Measurements from ENCODE around the gene CROT. TPM values are rescaled to one million over a fixed set of nuclear protein-coding genes. Genes with fewer than 3 reads are reported as not detected.

Gene CROT
- polyA plus RNA-seq, 1 donor: 9.3 TPM

DNA sequence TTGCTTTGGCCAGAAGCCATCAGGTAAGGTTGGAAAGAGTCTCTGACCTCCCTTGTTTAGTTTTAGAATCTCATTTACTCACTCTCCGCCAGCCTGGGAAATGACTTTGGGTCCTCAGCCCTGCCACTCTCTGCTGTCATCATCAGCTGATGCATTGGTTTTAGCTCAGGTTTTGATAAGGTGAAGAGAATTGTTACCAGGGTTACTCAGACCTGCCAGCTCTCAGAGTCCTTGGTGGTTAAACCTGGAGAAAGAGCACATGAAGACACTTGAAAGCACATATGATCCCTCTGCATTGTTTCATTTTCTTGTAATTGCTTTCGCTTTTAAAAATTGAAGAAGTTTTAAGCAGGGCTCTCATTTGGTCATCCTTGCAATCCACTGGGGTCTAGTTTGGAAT lies 4.0 kb upstream of the CROT start:
- DNase-seq (ENCODE audit: low read depth): no peak

DNA sequence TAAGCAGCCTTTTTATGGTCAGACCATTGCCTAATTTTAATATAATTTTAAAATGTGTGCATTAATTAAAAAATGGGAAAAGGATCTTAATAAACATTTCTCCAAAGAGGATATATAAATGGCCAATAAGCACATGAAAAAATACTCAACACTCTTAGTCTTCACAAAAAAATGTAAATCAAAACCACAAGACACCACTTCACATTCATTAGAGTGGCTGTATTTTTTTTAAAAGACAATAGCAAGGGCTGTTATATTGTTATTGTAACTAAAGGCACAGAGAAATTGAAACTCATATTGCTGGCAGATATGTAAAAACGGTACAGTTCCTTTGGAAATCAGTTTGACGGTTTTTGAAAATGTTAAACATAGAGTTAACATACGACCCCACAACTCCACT lies 3.2 kb upstream of the CROT start:
- DNase-seq (ENCODE audit: low read depth): no peak

DNA sequence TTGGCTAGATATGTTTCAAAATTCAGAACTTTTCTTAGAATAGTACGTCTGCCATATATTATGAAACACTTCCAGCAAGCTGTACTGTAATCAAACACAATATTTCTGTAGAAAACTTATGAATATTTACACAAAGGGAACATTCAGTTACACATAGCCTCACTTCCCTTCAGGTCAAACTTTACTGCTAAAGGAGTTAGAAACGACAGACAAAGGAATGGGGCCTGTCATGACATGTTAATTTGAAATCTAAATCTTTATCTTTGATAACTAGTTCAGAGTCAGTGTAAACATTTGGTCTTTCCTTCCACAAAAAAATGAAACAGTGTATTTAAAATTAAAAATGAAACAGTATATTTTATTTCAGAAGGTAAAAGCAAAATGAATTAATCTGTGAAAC lies 1.0 kb upstream of the CROT start:
- DNase-seq (ENCODE audit: low read depth): no peak

DNA sequence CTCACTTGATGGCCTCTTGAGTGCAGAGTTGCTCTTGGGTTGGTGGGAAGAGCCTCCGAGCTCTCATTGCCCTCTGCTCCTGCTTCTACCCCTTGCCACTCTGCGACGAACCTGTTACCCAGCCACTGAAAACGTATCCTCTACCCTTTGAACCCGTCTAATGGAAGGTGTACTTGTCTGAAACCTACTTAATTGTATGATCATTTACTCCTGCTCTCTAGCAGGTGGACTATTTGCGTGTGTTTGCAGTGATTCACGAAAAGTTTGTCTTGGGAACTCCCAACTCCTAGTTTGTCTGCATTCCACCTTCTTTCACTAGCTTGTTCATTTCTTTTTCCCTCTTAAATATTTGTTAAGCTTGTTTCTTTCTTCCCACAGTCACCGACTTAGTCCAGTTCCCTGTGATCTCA lies 503 bp downstream of the CROT start:
- DNase-seq (ENCODE audit: low read depth): no peak

DNA sequence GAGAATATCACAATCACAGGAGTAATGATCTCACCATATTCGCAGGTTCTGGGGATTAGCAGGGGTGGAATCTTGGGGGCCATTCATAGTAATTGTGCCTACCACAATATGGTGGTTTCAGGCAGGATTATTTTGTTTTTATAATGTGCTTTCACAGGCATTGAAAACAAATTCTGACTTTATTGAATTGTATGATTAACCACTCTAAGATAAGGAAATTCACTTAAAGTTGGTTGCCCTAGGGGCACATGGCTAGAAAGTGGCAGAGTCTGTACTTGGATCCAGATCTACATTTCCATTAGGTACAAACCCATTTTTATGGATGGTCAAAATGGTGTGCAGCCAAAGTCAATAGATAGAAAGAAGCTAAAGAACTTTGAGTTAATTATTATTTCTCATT lies 1.7 kb downstream of the CROT start:
- DNase-seq (ENCODE audit: low read depth): no peak

DNA sequence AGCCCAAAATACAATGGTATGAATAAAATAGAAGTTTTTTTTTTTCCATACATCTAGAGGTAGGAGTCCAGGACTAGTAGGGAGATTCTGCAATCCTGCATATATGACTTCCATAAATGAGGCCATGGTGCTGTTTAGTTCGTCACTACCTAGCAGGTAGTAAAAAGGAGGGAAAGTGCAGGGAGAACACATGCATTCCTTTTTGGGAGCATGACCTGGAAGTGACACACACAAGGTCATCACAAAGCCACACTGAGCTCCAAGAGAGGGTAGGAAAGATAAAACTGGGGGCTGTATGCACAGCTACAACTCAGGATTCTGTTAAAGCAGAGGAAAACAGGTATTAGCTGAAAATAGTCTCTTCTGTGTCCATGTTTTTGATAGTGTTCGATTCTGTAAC lies 2.2 kb downstream of the CROT start:
- DNase-seq (ENCODE audit: low read depth): no peak

DNA sequence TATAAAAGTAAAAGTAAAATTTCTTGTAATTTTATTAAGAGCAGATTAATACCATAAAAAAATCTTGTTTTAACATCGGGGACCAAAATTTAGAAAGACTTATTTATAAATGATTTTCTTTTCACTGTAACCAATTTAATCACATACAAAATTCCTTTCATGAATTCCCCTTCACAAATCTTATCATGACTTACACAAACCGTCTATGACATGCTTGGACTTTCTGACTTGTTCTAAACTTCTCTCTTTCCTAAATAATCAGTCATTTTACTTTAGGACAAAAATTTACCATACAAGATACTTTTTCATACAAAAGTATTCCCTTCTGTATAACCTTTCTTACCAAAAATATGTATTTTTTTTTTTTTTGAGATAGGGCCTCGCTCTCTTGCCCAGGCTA lies 9.3 kb downstream of the CROT start:
- no peak for DNase-seq (ENCODE audit: low read depth)

DNA sequence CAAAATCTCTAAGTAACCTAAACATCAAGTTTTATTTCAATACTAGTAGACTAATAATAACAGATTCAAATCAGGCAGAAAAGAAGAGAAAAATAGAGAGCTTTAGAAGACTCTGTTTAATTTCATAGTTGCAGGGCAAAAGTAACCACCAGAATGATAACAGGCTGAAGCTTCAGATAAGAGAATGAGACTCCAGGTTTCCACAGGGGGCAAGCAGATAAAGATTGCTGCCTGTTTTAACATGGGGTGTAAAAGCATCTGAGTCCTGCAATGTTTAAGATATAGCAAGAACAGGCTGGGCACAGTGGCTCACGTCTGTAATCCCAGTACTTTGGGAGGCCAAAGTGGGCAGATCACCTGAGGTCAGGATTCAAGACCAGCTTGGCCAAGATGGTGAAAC lies 11.0 kb downstream of the CROT start:
- DNase-seq (ENCODE audit: low read depth): no peak

DNA sequence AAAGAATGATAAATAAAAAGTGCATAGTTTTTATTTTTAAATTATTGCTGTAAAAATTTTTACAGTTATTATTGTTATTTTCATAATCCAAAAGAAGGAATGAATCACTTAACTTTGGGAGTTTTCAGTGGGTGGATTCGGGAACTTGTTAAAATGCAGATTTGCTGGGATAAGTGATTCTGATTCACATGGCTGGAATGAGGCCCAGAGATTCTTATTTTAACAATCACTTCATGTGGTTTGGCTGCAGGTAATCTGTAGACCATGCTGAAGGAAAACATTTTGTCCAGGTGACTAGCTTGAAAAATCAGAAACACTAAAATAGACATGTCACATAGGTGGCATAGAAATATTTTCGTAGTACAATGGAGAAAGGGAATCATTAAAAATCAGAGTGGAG lies 13.9 kb downstream of the CROT start:
- DNase-seq (ENCODE audit: low read depth): no peak

DNA sequence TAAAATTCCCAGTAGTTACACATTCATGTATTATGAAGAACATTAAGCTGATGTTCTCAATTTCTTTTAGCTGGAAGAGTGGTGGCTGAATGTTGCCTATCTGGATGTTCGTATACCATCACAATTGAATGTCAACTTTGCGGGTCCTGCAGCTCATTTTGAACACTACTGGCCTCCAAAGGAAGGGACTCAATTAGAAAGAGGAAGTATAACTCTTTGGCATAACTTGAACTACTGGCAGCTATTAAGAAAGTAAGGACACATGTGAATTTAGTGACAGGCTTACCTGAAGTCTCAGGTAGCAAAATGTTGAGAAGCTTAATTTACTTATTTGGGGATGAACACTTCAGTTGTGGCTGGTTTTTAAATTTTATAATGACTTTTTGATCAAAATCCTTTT lies 15.9 kb downstream of the CROT start:
- no peak for DNase-seq (ENCODE audit: low read depth)

DNA sequence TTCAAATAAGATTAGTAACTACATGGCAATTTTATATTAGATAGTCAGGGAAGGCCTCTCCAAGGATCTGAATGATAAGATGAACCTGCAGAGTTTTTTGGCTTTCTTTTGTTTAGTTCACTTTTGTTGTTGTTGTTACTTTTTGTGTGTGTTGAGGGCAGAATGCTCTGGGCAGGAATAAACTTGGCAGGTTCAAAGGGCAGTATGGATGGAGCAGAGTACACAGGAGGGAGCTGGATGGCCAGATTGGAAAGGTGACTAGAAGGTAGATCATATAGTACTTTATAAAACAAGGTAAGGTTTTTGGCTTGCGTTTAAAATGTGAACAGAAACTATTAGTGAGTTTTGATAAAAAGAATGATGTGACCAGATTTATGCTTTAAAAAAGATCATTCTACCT lies 17.9 kb downstream of the CROT start:
- no peak for DNase-seq (ENCODE audit: low read depth)

DNA sequence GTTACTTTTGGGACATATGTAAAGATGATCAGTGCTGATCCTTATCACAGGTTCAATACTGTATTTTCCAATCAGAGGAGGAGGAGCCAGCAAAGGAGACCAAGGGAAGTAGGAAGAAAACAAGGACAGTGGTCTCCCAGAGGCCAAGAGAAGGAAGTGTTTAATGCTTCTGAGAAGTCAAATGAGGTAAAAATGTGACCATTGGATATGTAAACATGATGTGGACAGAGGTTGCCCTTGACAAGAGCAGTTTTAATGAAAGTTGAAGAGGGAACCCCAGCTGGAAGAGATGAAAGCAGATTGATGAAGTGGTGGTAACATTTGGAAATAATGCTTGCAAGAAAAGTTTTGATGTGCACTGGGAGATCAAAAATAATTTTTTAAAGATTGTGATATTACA lies 18.8 kb downstream of the CROT start:
- DNase-seq (ENCODE audit: low read depth): no peak

DNA sequence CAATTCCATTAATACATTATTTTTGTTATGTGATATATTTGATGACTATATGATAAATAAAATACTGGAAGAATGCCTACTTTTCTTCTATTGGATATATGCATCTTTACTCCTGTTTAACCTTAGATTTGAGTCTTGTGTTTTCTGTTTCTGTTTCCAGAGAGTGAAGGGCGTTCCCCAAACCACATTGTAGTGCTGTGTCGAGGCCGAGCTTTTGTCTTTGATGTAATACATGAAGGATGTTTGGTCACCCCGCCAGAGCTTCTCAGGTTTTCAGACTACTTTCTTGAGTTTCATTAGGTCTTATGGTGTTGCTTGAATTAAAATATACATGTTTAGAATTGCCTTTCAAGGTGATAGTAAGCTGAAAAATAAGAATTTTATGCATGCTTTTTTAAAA lies 23.8 kb downstream of the CROT start:
- DNase-seq (ENCODE audit: low read depth): no peak

DNA sequence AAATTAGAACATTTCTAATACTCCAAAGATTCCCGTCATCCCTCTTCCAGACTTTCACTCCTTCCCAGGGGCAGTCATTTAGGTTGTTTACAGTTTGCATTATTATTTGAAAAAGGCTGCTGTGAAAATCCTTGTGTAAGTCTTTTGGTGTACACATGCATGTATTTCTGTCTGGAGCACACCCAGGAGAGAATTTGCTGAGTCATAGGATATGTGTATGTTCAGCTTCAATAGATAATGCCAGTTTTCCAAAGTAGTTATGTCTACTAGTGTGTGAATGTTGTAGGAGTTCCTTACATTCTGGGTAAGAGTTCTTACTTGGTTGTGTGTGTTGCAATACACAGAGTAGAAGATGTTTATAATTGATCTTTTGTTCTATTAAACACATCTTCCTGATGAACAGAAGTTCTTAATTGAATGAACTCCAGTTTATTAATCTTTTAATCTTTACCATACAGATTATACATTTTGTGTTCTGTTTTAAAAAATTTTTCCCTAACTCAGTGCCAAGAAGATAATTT lies 25.3 kb downstream of the CROT start:
- no peak for DNase-seq (ENCODE audit: low read depth)

DNA sequence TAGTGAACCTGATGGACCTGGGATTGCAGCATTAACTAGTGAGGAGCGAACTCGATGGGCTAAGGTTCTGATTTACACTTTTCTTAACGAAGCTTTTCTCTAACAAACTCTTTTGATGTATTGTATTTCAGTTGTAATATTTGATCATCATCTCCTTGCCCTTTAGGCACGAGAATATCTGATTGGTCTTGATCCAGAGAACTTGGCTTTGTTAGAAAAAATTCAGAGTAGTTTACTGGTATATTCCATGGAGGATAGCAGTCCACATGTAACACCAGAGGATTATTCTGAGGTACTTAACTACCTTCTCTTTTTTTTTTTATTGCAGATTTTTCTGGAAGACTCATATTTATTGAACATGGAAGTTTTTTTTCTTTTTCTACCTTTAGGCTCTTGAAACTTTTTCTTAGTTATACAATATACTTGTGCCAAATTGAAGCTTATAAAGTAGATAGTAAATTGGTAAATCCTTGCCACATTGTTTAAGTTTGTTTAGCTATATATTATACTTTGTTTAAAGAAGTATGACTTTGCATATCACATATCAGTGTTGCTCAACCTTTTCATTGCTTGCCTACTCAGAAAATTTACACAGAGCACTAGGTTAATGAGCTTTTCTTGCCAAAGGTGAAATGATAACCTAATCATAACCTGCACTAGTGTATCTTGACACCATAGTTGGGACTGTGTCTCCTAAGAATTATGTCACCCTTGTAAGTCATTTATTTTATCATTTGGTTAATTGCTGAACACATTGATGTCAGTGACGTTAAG lies 30.4 kb downstream of the CROT start:
- DNase-seq (ENCODE audit: low read depth): no peak

DNA sequence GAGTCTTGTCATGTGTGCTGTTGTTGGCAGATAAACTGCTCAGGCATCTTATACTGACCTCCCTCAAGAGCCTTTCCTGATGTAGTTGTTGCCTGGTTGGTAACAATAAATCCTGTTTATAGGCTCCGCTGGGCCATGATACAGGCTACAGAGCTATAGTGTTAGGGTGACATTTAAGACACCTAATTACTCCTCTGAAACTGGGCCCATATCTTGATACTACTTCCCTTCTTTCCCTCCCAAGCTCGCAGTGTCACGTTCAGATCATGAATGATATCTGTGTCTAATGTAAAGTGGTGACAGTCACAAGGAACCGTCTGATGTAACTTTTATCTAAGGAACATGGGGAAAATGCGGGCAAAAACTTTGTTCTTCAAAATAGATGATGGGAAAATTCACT lies 35.4 kb downstream of the CROT start:
- DNase-seq (ENCODE audit: low read depth): no peak

DNA sequence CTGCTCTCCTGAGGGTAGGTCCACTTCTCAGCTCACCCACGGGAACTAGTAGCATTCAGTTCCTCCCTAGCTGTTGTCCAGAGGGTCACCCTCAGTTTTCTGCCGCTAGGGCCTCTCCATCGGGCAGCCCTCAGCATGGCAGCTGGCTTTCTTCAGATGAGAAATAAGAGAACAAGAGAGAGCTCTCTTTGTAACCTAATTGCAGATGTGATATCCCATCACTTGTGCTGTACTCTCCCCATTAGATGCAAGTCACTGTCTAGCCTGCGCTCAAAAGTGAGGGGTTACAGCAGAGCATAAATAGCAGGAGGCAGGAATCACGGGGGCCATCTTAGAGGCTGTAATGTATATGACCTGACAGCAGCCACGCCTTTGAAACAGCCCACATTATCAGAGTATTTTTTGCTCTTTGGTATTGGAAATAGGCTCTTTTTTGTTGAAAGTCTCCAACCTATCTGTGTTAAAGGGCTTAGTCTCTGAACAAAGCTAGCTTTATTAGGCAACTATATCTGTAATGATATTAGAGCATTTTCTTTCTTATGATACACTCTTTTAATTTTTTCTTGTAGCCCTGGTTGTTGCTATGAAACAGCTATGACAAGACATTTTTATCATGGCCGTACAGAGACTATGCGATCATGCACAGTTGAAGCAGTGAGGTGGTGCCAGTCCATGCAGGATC lies 45.7 kb downstream of the CROT start:
- no peak for DNase-seq (ENCODE audit: low read depth)

DNA sequence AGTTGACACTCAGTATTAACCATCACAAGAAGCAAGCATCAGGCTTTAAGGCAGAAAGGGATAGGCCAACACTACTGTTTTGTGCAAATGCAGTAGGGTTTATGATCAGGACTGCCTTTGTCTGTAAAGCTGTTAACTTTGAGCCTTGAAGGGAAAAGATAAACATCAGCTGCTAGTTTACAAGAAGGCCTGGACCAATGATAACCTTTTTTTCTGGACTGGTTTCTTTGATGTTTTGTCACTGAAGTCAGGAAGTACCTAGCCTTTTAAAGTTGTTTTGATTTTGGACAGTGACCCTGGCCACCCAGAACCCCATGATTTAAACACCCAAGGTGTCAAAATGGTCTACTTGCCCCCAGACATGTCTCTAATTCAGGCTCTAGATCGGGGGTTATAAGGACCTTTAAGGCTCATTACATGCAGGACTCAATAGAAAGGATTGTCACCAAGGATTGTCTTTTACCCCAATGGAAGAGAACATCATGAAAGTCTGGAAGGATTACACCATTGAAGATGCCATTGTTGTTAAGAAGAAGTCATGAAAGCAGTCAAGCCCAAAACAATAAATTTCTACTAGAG lies 50.1 kb downstream of the CROT start:
- DNase-seq (ENCODE audit: low read depth): no peak

DNA sequence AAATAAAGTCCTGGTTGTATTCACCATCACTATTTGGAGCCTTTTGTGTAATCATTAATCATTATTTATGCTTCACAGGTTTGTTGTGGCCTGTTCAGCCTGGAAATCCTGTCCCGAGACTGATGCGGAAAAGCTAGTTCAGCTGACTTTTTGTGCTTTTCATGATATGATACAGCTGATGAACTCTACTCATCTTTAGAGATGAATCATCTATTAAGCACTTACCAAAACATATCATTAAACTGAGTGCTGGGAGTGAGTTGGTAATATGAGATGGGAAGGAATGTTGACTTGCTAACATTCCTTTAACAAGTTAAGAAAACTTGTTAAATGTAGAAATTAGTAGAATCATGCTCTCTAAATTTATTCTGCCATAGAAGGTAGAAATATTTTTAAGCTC lies 53.0 kb downstream of the CROT start:
- DNase-seq (ENCODE audit: low read depth): no peak

DNA sequence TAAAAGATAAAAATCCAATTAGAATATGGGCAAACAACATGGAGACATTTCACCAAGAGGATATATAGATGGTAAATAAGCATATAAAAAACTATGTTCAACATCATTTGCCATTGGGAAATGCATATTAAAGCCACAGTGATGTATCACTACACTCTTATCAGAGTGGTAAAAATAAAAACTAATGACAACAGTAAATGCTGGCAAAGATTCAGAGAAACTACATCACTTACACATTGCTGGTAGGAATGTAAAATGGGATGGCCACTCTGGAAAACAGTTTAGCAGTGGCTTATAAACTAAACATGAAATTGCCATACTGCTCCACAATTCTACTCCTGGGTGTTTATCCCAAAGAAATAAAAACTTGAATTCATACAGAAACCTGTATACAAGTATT lies 59.2 kb downstream of the CROT start:
- DNase-seq (ENCODE audit: low read depth): no peak

DNA sequence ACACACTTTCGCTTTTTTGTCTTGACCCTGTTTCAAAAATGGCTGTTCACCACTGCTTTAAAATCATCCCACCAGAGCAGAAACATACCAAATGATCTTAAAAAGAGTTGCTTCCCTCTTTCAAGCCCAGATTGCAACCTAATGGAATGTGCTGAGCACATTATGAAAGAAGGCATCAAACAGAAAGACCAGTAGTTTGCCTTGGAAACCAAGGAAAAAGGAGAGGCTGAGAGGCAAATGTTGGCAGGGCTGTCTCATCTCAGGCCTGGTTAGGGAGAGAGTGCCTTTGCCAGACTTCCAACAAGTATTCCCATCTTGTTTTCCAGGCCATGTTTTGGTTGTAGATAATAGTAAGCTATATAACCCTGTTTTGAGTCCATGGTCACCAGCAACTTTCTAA lies 65.7 kb downstream of the CROT start:
- no peak for DNase-seq (ENCODE audit: low read depth)

DNA sequence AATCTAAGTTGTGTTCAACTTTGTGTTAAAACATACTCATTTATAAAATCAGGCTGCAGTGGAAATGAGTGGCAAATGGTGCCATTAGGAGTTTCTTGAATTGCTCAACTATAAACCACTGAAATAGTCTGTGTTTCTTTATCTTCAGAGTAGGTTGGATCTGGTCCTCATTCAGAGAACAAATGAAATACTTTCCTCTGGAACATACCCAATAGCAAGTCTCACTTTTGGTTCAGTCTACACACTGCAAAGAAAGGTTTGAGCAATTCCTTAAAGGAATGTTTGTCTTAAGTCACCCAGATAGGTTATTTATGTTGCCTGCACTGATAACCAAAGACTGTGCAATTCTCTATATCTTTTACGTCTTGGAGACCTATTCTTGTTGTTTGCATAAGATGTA lies 67.6 kb downstream of the CROT start:
- no peak for DNase-seq (ENCODE audit: low read depth)
